ENCODE data around the gene PNPLA2. TPM values are rescaled to one million over a fixed set of nuclear protein-coding genes. Genes with fewer than 3 reads are reported as not detected.

PNPLA2 gene
- total and polyA plus RNA-seq, 2 of the 8 experiments (the other 6 are each of a cell fraction or from before 2014, with no cell fraction given) = 30.9 to 62.1 TPM

DNA sequence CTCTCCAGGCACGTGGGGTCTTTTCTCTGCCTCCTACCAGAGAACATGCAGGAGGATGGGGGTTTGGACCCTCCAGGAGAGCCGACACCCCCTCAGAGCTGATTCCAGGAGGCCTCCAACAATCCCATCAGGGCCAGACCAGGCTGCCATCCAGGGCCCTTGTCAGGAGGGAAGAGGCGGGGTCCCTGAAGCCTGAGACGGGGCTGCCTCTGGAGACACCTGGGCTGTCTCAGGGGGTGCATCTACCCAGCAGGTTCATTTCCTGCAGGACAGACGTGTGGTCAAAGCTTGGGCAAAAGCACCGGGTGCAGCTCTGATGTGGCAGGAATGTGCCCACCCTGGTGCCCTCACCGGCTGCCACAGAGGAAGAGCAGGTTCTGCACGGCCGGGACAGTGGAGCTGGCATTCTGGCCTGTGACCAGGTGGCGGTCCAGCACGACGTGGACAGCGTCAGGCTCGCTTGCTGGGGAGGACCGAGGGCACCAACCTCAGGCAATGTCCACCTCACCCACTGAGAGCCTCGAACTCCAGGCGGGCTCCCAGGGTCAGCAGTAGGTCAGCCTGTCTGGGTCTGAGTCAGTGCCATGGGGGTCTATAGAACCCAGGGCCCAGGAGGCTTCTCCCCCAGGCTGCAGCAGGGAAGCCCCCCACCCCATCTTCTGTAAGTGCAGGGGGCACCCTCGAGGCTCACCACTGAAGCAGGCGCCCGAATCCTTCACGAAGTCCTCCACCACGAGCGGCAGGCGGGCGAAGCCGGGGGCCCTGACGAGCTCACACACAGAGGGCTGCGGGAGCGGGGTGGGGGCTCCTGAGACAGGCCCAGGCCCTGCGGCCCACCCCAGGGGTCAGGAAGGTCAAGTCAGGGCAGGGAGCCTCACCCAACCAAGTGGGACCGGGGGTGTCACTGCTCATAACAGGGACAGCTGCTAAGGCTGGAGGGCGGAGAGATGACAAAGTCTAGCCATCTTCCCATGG is 47.8 kb upstream of the PNPLA2 start (continued):
- TF ChIP-seq, protein P1, sequence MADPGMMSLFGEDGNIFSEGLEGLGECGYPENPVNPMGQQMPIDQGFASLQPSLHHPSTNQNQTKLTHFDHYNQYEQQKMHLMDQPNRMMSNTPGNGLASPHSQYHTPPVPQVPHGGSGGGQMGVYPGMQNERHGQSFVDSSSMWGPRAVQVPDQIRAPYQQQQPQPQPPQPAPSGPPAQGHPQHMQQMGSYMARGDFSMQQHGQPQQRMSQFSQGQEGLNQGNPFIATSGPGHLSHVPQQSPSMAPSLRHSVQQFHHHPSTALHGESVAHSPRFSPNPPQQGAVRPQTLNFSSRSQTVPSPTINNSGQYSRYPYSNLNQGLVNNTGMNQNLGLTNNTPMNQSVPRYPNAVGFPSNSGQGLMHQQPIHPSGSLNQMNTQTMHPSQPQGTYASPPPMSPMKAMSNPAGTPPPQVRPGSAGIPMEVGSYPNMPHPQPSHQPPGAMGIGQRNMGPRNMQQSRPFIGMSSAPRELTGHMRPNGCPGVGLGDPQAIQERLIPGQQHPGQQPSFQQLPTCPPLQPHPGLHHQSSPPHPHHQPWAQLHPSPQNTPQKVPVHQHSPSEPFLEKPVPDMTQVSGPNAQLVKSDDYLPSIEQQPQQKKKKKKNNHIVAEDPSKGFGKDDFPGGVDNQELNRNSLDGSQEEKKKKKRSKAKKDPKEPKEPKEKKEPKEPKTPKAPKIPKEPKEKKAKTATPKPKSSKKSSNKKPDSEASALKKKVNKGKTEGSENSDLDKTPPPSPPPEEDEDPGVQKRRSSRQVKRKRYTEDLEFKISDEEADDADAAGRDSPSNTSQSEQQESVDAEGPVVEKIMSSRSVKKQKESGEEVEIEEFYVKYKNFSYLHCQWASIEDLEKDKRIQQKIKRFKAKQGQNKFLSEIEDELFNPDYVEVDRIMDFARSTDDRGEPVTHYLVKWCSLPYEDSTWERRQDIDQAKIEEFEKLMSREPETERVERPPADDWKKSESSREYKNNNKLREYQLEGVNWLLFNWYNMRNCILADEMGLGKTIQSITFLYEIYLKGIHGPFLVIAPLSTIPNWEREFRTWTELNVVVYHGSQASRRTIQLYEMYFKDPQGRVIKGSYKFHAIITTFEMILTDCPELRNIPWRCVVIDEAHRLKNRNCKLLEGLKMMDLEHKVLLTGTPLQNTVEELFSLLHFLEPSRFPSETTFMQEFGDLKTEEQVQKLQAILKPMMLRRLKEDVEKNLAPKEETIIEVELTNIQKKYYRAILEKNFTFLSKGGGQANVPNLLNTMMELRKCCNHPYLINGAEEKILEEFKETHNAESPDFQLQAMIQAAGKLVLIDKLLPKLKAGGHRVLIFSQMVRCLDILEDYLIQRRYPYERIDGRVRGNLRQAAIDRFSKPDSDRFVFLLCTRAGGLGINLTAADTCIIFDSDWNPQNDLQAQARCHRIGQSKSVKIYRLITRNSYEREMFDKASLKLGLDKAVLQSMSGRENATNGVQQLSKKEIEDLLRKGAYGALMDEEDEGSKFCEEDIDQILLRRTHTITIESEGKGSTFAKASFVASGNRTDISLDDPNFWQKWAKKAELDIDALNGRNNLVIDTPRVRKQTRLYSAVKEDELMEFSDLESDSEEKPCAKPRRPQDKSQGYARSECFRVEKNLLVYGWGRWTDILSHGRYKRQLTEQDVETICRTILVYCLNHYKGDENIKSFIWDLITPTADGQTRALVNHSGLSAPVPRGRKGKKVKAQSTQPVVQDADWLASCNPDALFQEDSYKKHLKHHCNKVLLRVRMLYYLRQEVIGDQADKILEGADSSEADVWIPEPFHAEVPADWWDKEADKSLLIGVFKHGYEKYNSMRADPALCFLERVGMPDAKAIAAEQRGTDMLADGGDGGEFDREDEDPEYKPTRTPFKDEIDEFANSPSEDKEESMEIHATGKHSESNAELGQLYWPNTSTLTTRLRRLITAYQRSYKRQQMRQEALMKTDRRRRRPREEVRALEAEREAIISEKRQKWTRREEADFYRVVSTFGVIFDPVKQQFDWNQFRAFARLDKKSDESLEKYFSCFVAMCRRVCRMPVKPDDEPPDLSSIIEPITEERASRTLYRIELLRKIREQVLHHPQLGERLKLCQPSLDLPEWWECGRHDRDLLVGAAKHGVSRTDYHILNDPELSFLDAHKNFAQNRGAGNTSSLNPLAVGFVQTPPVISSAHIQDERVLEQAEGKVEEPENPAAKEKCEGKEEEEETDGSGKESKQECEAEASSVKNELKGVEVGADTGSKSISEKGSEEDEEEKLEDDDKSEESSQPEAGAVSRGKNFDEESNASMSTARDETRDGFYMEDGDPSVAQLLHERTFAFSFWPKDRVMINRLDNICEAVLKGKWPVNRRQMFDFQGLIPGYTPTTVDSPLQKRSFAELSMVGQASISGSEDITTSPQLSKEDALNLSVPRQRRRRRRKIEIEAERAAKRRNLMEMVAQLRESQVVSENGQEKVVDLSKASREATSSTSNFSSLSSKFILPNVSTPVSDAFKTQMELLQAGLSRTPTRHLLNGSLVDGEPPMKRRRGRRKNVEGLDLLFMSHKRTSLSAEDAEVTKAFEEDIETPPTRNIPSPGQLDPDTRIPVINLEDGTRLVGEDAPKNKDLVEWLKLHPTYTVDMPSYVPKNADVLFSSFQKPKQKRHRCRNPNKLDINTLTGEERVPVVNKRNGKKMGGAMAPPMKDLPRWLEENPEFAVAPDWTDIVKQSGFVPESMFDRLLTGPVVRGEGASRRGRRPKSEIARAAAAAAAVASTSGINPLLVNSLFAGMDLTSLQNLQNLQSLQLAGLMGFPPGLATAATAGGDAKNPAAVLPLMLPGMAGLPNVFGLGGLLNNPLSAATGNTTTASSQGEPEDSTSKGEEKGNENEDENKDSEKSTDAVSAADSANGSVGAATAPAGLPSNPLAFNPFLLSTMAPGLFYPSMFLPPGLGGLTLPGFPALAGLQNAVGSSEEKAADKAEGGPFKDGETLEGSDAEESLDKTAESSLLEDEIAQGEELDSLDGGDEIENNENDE (IDR thresholded peaks at IDR 0.05; ENCODE audit: insufficient replicate concordance, low read length) = no peak
- TF ChIP-seq, protein P2, sequence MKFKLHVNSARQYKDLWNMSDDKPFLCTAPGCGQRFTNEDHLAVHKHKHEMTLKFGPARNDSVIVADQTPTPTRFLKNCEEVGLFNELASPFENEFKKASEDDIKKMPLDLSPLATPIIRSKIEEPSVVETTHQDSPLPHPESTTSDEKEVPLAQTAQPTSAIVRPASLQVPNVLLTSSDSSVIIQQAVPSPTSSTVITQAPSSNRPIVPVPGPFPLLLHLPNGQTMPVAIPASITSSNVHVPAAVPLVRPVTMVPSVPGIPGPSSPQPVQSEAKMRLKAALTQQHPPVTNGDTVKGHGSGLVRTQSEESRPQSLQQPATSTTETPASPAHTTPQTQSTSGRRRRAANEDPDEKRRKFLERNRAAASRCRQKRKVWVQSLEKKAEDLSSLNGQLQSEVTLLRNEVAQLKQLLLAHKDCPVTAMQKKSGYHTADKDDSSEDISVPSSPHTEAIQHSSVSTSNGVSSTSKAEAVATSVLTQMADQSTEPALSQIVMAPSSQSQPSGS (IDR thresholded peaks at IDR 0.05; ENCODE audit: low read length) = no peak
- TF ChIP-seq FOSL1 (IDR thresholded peaks at IDR 0.05; ENCODE audit: insufficient read depth, low read depth, low read length) (no peak), RBBP5 (IDR thresholded peaks at IDR 0.05; ENCODE audit: borderline replicate concordance, low read depth, low read length) (no peak), CBX5 (IDR thresholded peaks at IDR 0.05; ENCODE audit: low read depth, low read length) (no peak), CBX8 (IDR thresholded peaks at IDR 0.05; ENCODE audit: borderline replicate concordance, low read depth, low read length) (no peak), POLR2A (IDR thresholded peaks at IDR 0.05; ENCODE audit: control extremely low read depth in 1 of 2, low read depth in 2 of 2, low read length in 2 of 2) (no peak), SP2 (IDR thresholded peaks at IDR 0.05; ENCODE audit: low read length) (no peak)

Measured in H1 (cell line).